ENCODE data around the gene HIF3A. TPM values are rescaled to one million over a fixed set of nuclear protein-coding genes. Genes with fewer than 3 reads are reported as not detected.

HIF3A gene
- total and polyA plus RNA-seq, 2 of the 8 experiments (the other 6 are each of a cell fraction or from before 2014, with no cell fraction given) = 38.6 to 38.8 TPM

- no peak for TF ChIP-seq RNF2 (IDR thresholded peaks at IDR 0.05; ENCODE audit: borderline replicate concordance, low read depth, low read length, missing control alignments, poor library complexity, severe bottlenecking)
- no peak for TF ChIP-seq ASH2L (IDR thresholded peaks at IDR 0.05; ENCODE audit: low read length)
- TF ChIP-seq HDAC6 (IDR thresholded peaks at IDR 0.05; ENCODE audit: low read depth, low read length) = no peak
Observed at GRCh38 chr19:46386151-46386550, 89.3 kb downstream of the HIF3A start (continued).

Measured in H1 (cell line).